NCI-H82 treated with DMSO at 0.1 percent for 48 hours (cell line): ENCODE results near the gene SOCS4.
"Not testable (repeated sequence)": the region's sequence is repeated elsewhere in the genome, so short reads cannot be mapped to it uniquely, and the experiment has no call there.

Experiments used
- DNase-seq: peaks from one replicate; lab custom pipeline; 2025; ENCODE audit not compliant: unreplicated experiment; lab: John Stamatoyannopoulos, UW

SOCS4 gene

GRCh38 chr14:55026793-55027561 lies at the start of gene SOCS4, which contains the start of gene WDHD1:
Gene SOCS4, plus strand, starts transcription at chr14:55027236. Its CDS starts 15,806 bp downstream, at chr14:55043042.
Gene WDHD1, minus strand, starts transcription at chr14:55027099. Its CDS starts 312 bp downstream, at chr14:55026787.
- peak; percentile 58 for DNase-seq

- DNase-seq = no peak
Observed at GRCh38 chr14:54979039-54979438, 48.0 kb upstream of the SOCS4 start.

- no peak for DNase-seq
Observed at GRCh38 chr14:54981698-54982097, 45.3 kb upstream of the SOCS4 start.

GRCh38 chr14:54985156-54985555 lies 41.9 kb upstream of the SOCS4 start:
- DNase-seq = no peak

GRCh38 chr14:55000381-55000780 lies 26.7 kb upstream of the SOCS4 start:
- no peak for DNase-seq

GRCh38 chr14:55005071-55005470 lies 22.0 kb upstream of the SOCS4 start:
- DNase-seq = no peak

- DNase-seq = no peak
Observed at GRCh38 chr14:55015006-55015405, 12.0 kb upstream of the SOCS4 start.

- no peak for DNase-seq
Observed at GRCh38 chr14:55019968-55020554, 7.0 kb upstream of the SOCS4 start.

- not testable (repeated sequence) for DNase-seq
Observed at GRCh38 chr14:55024365-55024764, 2.7 kb upstream of the SOCS4 start.

- no peak for DNase-seq
Observed at GRCh38 chr14:55025948-55026347, 1.1 kb upstream of the SOCS4 start.

- DNase-seq = no peak
Observed at GRCh38 chr14:55026441-55026792, 619 bp upstream of the SOCS4 start.

GRCh38 chr14:55028066-55028465 lies 1.0 kb downstream of the SOCS4 start:
- no peak for DNase-seq

- no peak for DNase-seq
Observed at GRCh38 chr14:55028476-55028875, 1.4 kb downstream of the SOCS4 start.

- DNase-seq = peak; percentile 56
Observed at GRCh38 chr14:55031190-55031589, 4.2 kb downstream of the SOCS4 start.

GRCh38 chr14:55037995-55038394 lies 11.0 kb downstream of the SOCS4 start:
- DNase-seq = not testable (repeated sequence)

GRCh38 chr14:55038708-55039107 lies 11.7 kb downstream of the SOCS4 start:
- DNase-seq = no peak

- no peak for DNase-seq
Observed at GRCh38 chr14:55043528-55043927, 16.5 kb downstream of the SOCS4 start.

- DNase-seq = no peak
Observed at GRCh38 chr14:55045087-55045486, 18.1 kb downstream of the SOCS4 start.

- DNase-seq = no peak
Observed at GRCh38 chr14:55047301-55048053, 20.4 kb downstream of the SOCS4 start.

GRCh38 chr14:55048900-55049436 lies 21.9 kb downstream of the SOCS4 start:
- DNase-seq = no peak

- no peak for DNase-seq
Observed at GRCh38 chr14:55051165-55051422, 24.1 kb downstream of the SOCS4 start.
